ENCODE measurements around the gene BASP1. TPM values are rescaled to one million over a fixed set of nuclear protein-coding genes. Genes with fewer than 3 reads are reported as not detected.

BASP1 gene
- total and polyA plus RNA-seq, 2 experiments from 2014 or later: 87.5 to 114 TPM

GRCh38 chr5:17243287-17244063, 26.0 kb downstream of the BASP1 start:
- H3K27ac ChIP-seq (ENCODE audit: low read depth): no peak overlapping the region
- no peaks in the 10 kb centered on the region for H3F3A ChIP-seq (replicated peaks; ENCODE audit: low read depth)
- TF ChIP-seq ZNF331 (CRISPR knock-in tag; IDR thresholded peaks at IDR 0.05; ENCODE audit: low read depth): no peak
- peaks cover 15% of the 10 kb centered on the region for H3K4me1 ChIP-seq (ENCODE audit: insufficient read depth)
- H3K27ac Mint-ChIP-seq: no peak overlapping the region
- H3K36me3 Mint-ChIP-seq (ENCODE audit: low read depth): no peaks in the 10 kb centered on the region
- H3K4me1 Mint-ChIP-seq: peaks cover 15% of the 10 kb centered on the region
- DNase-seq (ENCODE audit: low spot score) (no peak), ATAC-seq (no peak)
- H3K27me3 Mint-ChIP-seq (ENCODE audit: insufficient read depth, low read depth, poor library complexity): no peaks in the 10 kb centered on the region
- peaks cover 18% of the 10 kb centered on the region for H4K20me1 ChIP-seq (replicated peaks; ENCODE audit: insufficient read depth)
- no peak overlapping the region for H3K4me3 ChIP-seq
- no peaks in the 10 kb centered on the region for H3K9me3 Mint-ChIP-seq
- no peak overlapping the region for H3K4me2 ChIP-seq
- no peak overlapping the region for H3K4me3 Mint-ChIP-seq
- no peaks in the 10 kb centered on the region for H3K9me2 ChIP-seq (ENCODE audit: insufficient read depth)
- H3K27me3 ChIP-seq (ENCODE audit: insufficient read depth): no peaks in the 10 kb centered on the region
- peaks cover 100% of the 10 kb centered on the region for H3K79me2 ChIP-seq (replicated peaks; ENCODE audit: insufficient read depth)
- 0 out of 2 replicates have a peak, but pooled peaks cover 3% of the 10 kb centered on the region for H3K36me3 ChIP-seq (ENCODE audit: insufficient read depth)
- no peak overlapping the region for H2AFZ ChIP-seq

- H3K27ac ChIP-seq (ENCODE audit: low read depth): no peak overlapping the region
- H3K36me3 ChIP-seq (ENCODE audit: insufficient read depth): 0 out of 2 replicates have a peak, but pooled peaks cover 3% of the 10 kb centered on the region
- peaks cover 11% of the 10 kb centered on the region for H3K9me2 ChIP-seq (ENCODE audit: insufficient read depth)
- ATAC-seq (no peak), DNase-seq (ENCODE audit: low spot score) (no peak)
- no peak overlapping the region for H3K4me3 ChIP-seq
- H2AFZ ChIP-seq: no peak overlapping the region
- Mint-ChIP-seq H3K4me1 (no peaks in the 10 kb centered on the region; the same call in 1 of the 3 replicates), H3K27me3 (ENCODE audit: insufficient read depth, low read depth, poor library complexity) (no peaks in the 10 kb centered on the region), H3K36me3 (ENCODE audit: low read depth) (peaks cover 4% of the 10 kb centered on the region), H3K27ac (no peak overlapping the region), H3K9me3 (no peaks in the 10 kb centered on the region), H3K4me3 (no peak overlapping the region)
- no peaks in the 10 kb centered on the region for H3F3A ChIP-seq (replicated peaks; ENCODE audit: low read depth)
- H3K4me1 ChIP-seq (ENCODE audit: insufficient read depth): no peaks in the 10 kb centered on the region
- H3K79me2 ChIP-seq (replicated peaks; ENCODE audit: insufficient read depth): peaks cover 99% of the 10 kb centered on the region
- no peaks in the 10 kb centered on the region for H3K27me3 ChIP-seq (ENCODE audit: insufficient read depth)
- peaks cover 21% of the 10 kb centered on the region for H4K20me1 ChIP-seq (replicated peaks; ENCODE audit: insufficient read depth)
- no peak overlapping the region for H3K4me2 ChIP-seq
- TF ChIP-seq JUNB (IDR thresholded peaks at IDR 0.05; ENCODE audit: unreplicated experiment) (no peak), NANOG (IDR thresholded peaks at IDR 0.05; ENCODE audit: borderline replicate concordance) (no peak), CTCF (conservative IDR thresholded peaks at IDR 0.05; ENCODE audit: low read depth in 2 of 2) (no peak), POLR2AphosphoS5 (IDR thresholded peaks at IDR 0.05; ENCODE audit: low read depth) (no peak), ZNF331 (CRISPR knock-in tag; IDR thresholded peaks at IDR 0.05; ENCODE audit: low read depth) (no peak), REST (IDR thresholded peaks at IDR 0.05; ENCODE audit: unreplicated experiment) (no peak), ZNF462 (CRISPR knock-in tag; IDR thresholded peaks at IDR 0.05) (no peak)
These were observed 31.7 kb downstream of the BASP1 start for GRCh38 chr5:17249029-17249634.

Measured in GM23338 (cell line).